D721Med (cell line): ENCODE measurements around the gene SMIM12.

Source experiments
- DNase-seq: peaks from one replicate; pipeline ENCODE4 v3.0.0; 2011; ENCODE audit warnings: low spot score; ENCODE audit not compliant: insufficient read length
- FAIRE-seq: peaks from 2 replicates; lab custom pipeline; 2011; peaks lifted over from hg19 to GRCh38; lab: Jason Lieb, UNC
- CTCF ChIP-seq: IDR thresholded peaks from 2 replicates; pipeline ENCODE4 v1.5.1; 2012; ENCODE audit warnings: mild to moderate bottlenecking, control low read depth; ENCODE audit not compliant: insufficient read depth; ENCODE audit errors: missing control alignments

SMIM12 gene

GRCh38 chr1:34856697-34857096 lies 2.9 kb downstream of the SMIM12 start:
- FAIRE-seq (no peak), DNase-seq (no peak)
- TF ChIP-seq CTCF, result no peak

- peak; percentile 63 for FAIRE-seq
- DNase-seq, result peak; percentile 76
- peak; percentile 94 for TF ChIP-seq CTCF
Measured at GRCh38 chr1:34852677-34853217, 6.8 kb downstream of the SMIM12 start.

- FAIRE-seq (no peak), DNase-seq (no peak)
- no peak for TF ChIP-seq CTCF
Measured at GRCh38 chr1:34851431-34852105, 8.0 kb downstream of the SMIM12 start.

GRCh38 chr1:34850382-34850781 lies 9.2 kb downstream of the SMIM12 start:
- TF ChIP-seq CTCF, result no peak
- FAIRE-seq, result no peak
- no peak for DNase-seq

- no peak for TF ChIP-seq CTCF
- FAIRE-seq, result no peak
- DNase-seq, result no peak
Measured at GRCh38 chr1:34847094-34847493, 12.5 kb downstream of the SMIM12 start.

- no peak for FAIRE-seq
- DNase-seq, result no peak
- TF ChIP-seq CTCF, result no peak
Measured at GRCh38 chr1:34846265-34846664, 13.3 kb downstream of the SMIM12 start.
